MM.1S (cell line): ENCODE data around the gene OR2G3.

Experiments
- DNase-seq: peaks from one replicate; pipeline ENCODE4 v3.0.0-alpha.2; 2015
- H2AFZ ChIP-seq: fragments of 300-600 bp; sonication (generic); 2 replicates; pipeline ENCODE4 v1.6.0; 2016; ENCODE audit warnings: antibody characterized with exemption, low read length
- H3F3A ChIP-seq: fragments of 300-600 bp; sonication (generic); 2 replicates; pipeline ENCODE4 v1.6.1; 2016; ENCODE audit warnings: mild to moderate bottlenecking, antibody characterized with exemption, low read length, moderate library complexity, mixed read lengths; ENCODE audit not compliant: insufficient read depth
- H3K27ac ChIP-seq: fragments of 300-600 bp; sonication (generic); 2 replicates; pipeline ENCODE4 v1.5.1; 2016; ENCODE audit warnings: mild to moderate bottlenecking, low read length
- H3K27me3 ChIP-seq: fragments of 300-600 bp; sonication (generic); replicated peaks from 2 replicates; pipeline ENCODE4 v1.6.0; 2016; ENCODE audit warnings: low read length; ENCODE audit not compliant: insufficient read depth
- H3K36me3 ChIP-seq: fragments of 300-600 bp; sonication (generic); replicated peaks from 2 replicates; pipeline ENCODE4 v1.6.1; 2016; ENCODE audit warnings: mild to moderate bottlenecking, low read length, mixed read lengths; ENCODE audit not compliant: insufficient read depth
- H3K4me1 ChIP-seq: fragments of 300-600 bp; sonication (generic); 2 replicates; pipeline ENCODE4 v1.6.1; 2016; ENCODE audit warnings: low read length, mixed read lengths
- H3K4me2 ChIP-seq: fragments of 300-600 bp; sonication (generic); 2 replicates; pipeline ENCODE4 v1.6.0; 2016; ENCODE audit warnings: low read depth, low read length
- H3K4me3 ChIP-seq: fragments of 300-600 bp; sonication (generic); 2 replicates; pipeline ENCODE4 v1.5.1; 2016; ENCODE audit warnings: low read length, mixed read lengths
- H3K79me2 ChIP-seq: fragments of 300-600 bp; sonication (generic); 2 replicates; pipeline ENCODE4 v1.6.1; 2016; ENCODE audit warnings: mixed run types, low read length, mixed read lengths
- H3K9ac ChIP-seq: fragments of 300-600 bp; sonication (generic); 2 replicates; pipeline ENCODE4 v1.6.1; 2016; ENCODE audit warnings: low read length, mixed read lengths
- H3K9me2 ChIP-seq: fragments of 300-600 bp; sonication (generic); replicated peaks from 2 replicates; pipeline ENCODE4 v1.6.1; 2016; ENCODE audit warnings: mild to moderate bottlenecking, low read length, mixed read lengths; ENCODE audit not compliant: insufficient read depth
- H3K9me3 ChIP-seq: fragments of 300-600 bp; sonication (generic); replicated peaks from 2 replicates; pipeline ENCODE4 v1.6.1; 2016; ENCODE audit warnings: mild to moderate bottlenecking, low read length, mixed read lengths; ENCODE audit not compliant: insufficient read depth
- H4K20me1 ChIP-seq: fragments of 300-600 bp; sonication (generic); 2 replicates; pipeline ENCODE4 v1.6.1; 2016; ENCODE audit warnings: mild to moderate bottlenecking, low read length, moderate library complexity, mixed read lengths; ENCODE audit not compliant: insufficient read depth
- CTCF ChIP-seq: fragments of 300-600 bp; sonication (generic); IDR thresholded peaks from 2 replicates; pipeline ENCODE4 v1.5.1; 2016; ENCODE audit warnings: antibody characterized with exemption, low read length, mixed read lengths
- EZH2 ChIP-seq: fragments of 300-600 bp; sonication (generic); optimal IDR thresholded peaks from 2 replicates; pipeline ENCODE3; 2017; ENCODE audit warnings: low read depth, mild to moderate bottlenecking, antibody characterized with exemption, low read length, mixed read lengths
- EZH2phosphoT487 ChIP-seq: fragments of 300-600 bp; sonication (generic); IDR thresholded peaks from 2 replicates; pipeline ENCODE4 v1.6.1; 2018; ENCODE audit warnings: antibody characterized with exemption, low read length

Gene OR2G3

DNA sequence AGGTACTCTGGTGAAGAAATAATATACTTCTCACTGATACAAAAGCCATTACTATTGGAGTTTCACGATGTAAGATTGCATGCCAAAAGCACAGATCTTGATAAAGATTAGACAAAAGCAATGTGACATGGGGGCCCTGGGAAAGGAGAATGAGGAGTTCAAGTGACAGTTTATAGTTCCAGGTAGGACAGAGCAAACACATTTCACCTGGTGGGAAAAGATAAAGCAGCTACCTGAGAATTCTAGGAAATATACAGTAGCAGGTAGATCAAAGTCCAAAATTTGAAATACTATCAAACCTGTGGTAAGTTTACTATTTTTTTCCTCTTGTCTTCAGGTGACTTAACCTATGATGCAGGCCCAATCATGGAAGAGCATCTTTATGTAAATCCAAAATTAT lies 8.0 kb downstream of the OR2G3 start:
- no peak overlapping the region for H3K4me3 ChIP-seq
- H3K27me3 ChIP-seq, result no peaks in the 10 kb centered on the region
- no peak for DNase-seq
- no peak overlapping the region for H3K9ac ChIP-seq
- no peak overlapping the region for H3K27ac ChIP-seq
- no peaks in the 10 kb centered on the region for H3F3A ChIP-seq
- H3K4me2 ChIP-seq, result no peak overlapping the region
- H3K79me2 ChIP-seq, result no peaks in the 10 kb centered on the region
- no peak for TF ChIP-seq CTCF
- no peak for TF ChIP-seq EZH2
- TF ChIP-seq EZH2phosphoT487, result no peak
- no peaks in the 10 kb centered on the region for H3K9me3 ChIP-seq
- no peaks in the 10 kb centered on the region for H3K9me2 ChIP-seq
- no peaks in the 10 kb centered on the region for H3K36me3 ChIP-seq
- no peaks in the 10 kb centered on the region for H4K20me1 ChIP-seq
- H2AFZ ChIP-seq, result no peak overlapping the region
- no peaks in the 10 kb centered on the region for H3K4me1 ChIP-seq

DNA sequence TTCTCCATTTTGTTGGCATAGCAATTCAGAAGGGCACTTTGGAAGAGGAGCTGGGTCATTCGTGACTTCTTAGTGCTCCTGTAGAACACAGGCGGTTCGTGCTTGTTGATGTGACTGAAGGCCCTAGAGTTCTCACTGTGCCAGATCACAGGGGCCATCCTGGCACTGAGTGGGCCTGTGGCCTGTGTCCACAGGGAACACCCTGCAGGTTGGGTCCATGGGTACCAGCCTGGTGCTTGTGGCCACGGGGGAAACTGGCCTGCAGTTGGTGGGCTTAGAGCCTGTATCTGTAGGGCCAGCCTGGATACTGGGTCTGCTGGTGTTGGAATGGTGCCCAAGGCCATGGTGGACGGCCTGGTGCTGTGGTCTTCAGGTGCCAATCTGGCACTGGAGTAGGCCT lies 9.2 kb downstream of the OR2G3 start:
- Histone ChIP-seq H3K27me3 (no peaks in the 10 kb centered on the region), H3K4me2 (no peak overlapping the region), H3F3A (no peaks in the 10 kb centered on the region), H3K9ac (no peak overlapping the region), H3K4me3 (no peak overlapping the region), H3K9me2 (no peaks in the 10 kb centered on the region), H3K36me3 (no peaks in the 10 kb centered on the region), H3K4me1 (no peaks in the 10 kb centered on the region), H3K27ac (no peak overlapping the region), H3K9me3 (no peaks in the 10 kb centered on the region), H4K20me1 (no peaks in the 10 kb centered on the region), H2AFZ (no peak overlapping the region), H3K79me2 (no peaks in the 10 kb centered on the region)
- TF ChIP-seq EZH2phosphoT487, result no peak
- TF ChIP-seq EZH2, result no peak
- TF ChIP-seq CTCF, result no peak
- no peak for DNase-seq

GRCh38 chr1:247627951-247628350 lies 22.6 kb downstream of the OR2G3 start:
- H3F3A ChIP-seq, result no peaks in the 10 kb centered on the region
- no peak overlapping the region for H3K27ac ChIP-seq
- no peaks in the 10 kb centered on the region for H3K4me1 ChIP-seq
- no peaks in the 10 kb centered on the region for H3K9me3 ChIP-seq
- H2AFZ ChIP-seq, result no peak overlapping the region
- H3K36me3 ChIP-seq, result no peaks in the 10 kb centered on the region
- H3K9ac ChIP-seq, result no peak overlapping the region
- H4K20me1 ChIP-seq, result no peaks in the 10 kb centered on the region
- no peak for DNase-seq
- no peak overlapping the region for H3K4me3 ChIP-seq
- no peak overlapping the region for H3K4me2 ChIP-seq
- H3K79me2 ChIP-seq, result no peaks in the 10 kb centered on the region
- no peaks in the 10 kb centered on the region for H3K9me2 ChIP-seq
- H3K27me3 ChIP-seq, result no peaks in the 10 kb centered on the region
- TF ChIP-seq EZH2phosphoT487, result no peak
- TF ChIP-seq CTCF, result no peak
- no peak for TF ChIP-seq EZH2

GRCh38 chr1:247638011-247638410 lies 32.6 kb downstream of the OR2G3 start:
- Histone ChIP-seq H3K27me3 (no peaks in the 10 kb centered on the region), H3F3A (no peaks in the 10 kb centered on the region), H3K4me2 (no peak overlapping the region), H3K79me2 (no peaks in the 10 kb centered on the region), H3K27ac (no peak overlapping the region), H3K4me3 (no peak overlapping the region), H3K9me2 (no peaks in the 10 kb centered on the region), H3K9me3 (no peaks in the 10 kb centered on the region), H4K20me1 (no peaks in the 10 kb centered on the region), H3K9ac (no peak overlapping the region), H3K4me1 (no peaks in the 10 kb centered on the region), H2AFZ (no peak overlapping the region), H3K36me3 (no peaks in the 10 kb centered on the region)
- no peak for DNase-seq
- TF ChIP-seq CTCF, result no peak
- TF ChIP-seq EZH2phosphoT487, result no peak
- TF ChIP-seq EZH2, result no peak
